HG02840 (cell line): ENCODE measurements around the gene SLCO6A1.
"Not testable (repeated sequence)": the region's sequence is repeated elsewhere in the genome, so short reads cannot be mapped to it uniquely, and the experiment has no call there.

ENCODE experiments used
- ATAC-seq: cut with Tn5 transposase; IDR thresholded peaks from one replicate; pipeline ENCODE4 v1.9.1; 2021; ENCODE audit warnings: mild to moderate bottlenecking, moderate library complexity, moderate number of reproducible peaks; ENCODE audit not compliant: unreplicated experiment, low FRiP score

The SLCO6A1 gene

GRCh38 chr5:102498271-102499034, at the start of gene SLCO6A1:
TSS of gene SLCO6A1 (minus strand) at chr5:102499001. CDS start at chr5:102498844, 157 bp downstream.
- ATAC-seq: no peak

- no peak for ATAC-seq
Measured at GRCh38 chr5:102547141-102548035, 48.6 kb upstream of the SLCO6A1 start.

GRCh38 chr5:102545175-102545574, 46.4 kb upstream of the SLCO6A1 start:
- no peak for ATAC-seq

- ATAC-seq: no peak
Measured at GRCh38 chr5:102542057-102542456, 43.3 kb upstream of the SLCO6A1 start.

GRCh38 chr5:102539996-102540728, 41.4 kb upstream of the SLCO6A1 start:
- ATAC-seq: no peak

- ATAC-seq: no peak
Measured at GRCh38 chr5:102539562-102539961, 40.8 kb upstream of the SLCO6A1 start.

GRCh38 chr5:102537011-102537410, 38.2 kb upstream of the SLCO6A1 start:
- no peak for ATAC-seq

- no peak for ATAC-seq
Measured at GRCh38 chr5:102536323-102536928, 37.6 kb upstream of the SLCO6A1 start.

GRCh38 chr5:102532123-102532522, 33.3 kb upstream of the SLCO6A1 start:
- no peak for ATAC-seq

GRCh38 chr5:102531506-102531905, 32.7 kb upstream of the SLCO6A1 start:
- ATAC-seq: peak; percentile 82

GRCh38 chr5:102529447-102529846, 30.6 kb upstream of the SLCO6A1 start:
- no peak for ATAC-seq

GRCh38 chr5:102529031-102529430, 30.2 kb upstream of the SLCO6A1 start:
- no peak for ATAC-seq

GRCh38 chr5:102528600-102528999, 29.8 kb upstream of the SLCO6A1 start:
- no peak for ATAC-seq

- ATAC-seq: no peak
Measured at GRCh38 chr5:102527547-102527946, 28.7 kb upstream of the SLCO6A1 start.

- peak; percentile 98 for ATAC-seq
Measured at GRCh38 chr5:102523541-102524175, 24.9 kb upstream of the SLCO6A1 start.

- ATAC-seq: no peak
Measured at GRCh38 chr5:102511666-102512065, 12.9 kb upstream of the SLCO6A1 start.

- ATAC-seq: not testable (repeated sequence)
Measured at GRCh38 chr5:102491261-102491914, 7.4 kb downstream of the SLCO6A1 start.

GRCh38 chr5:102483736-102484135, 15.1 kb downstream of the SLCO6A1 start:
- ATAC-seq: no peak

GRCh38 chr5:102481054-102481715, 17.6 kb downstream of the SLCO6A1 start:
- ATAC-seq: no peak
